Lung microvascular endothelial cell (primary cell): ENCODE data around the gene DARS2. TPM values are rescaled to one million over a fixed set of nuclear protein-coding genes. Genes with fewer than 3 reads are reported as not detected.
"Not testable (repeated sequence)": the region's sequence is repeated elsewhere in the genome, so short reads cannot be mapped to it uniquely, and the experiment has no call there.

Experiments
- DNase-seq, 2 donors: peaks; one replicate each; pipeline versions ENCODE4 v3.0.0 to v3.0.0-alpha.2; 2010; ENCODE audit warnings: low read depth in 2 of 2
- total RNA-seq: library from RNA; depleted of rRNA; stranded (reverse); fragments of >200 nt; gene quantifications from 2 replicates; pipeline ENCODE4 v1.2.1, GENCODE V29; 2014

The DARS2 gene
- total RNA-seq, 1 donor from 2014 or later = 8.9 TPM

DNA sequence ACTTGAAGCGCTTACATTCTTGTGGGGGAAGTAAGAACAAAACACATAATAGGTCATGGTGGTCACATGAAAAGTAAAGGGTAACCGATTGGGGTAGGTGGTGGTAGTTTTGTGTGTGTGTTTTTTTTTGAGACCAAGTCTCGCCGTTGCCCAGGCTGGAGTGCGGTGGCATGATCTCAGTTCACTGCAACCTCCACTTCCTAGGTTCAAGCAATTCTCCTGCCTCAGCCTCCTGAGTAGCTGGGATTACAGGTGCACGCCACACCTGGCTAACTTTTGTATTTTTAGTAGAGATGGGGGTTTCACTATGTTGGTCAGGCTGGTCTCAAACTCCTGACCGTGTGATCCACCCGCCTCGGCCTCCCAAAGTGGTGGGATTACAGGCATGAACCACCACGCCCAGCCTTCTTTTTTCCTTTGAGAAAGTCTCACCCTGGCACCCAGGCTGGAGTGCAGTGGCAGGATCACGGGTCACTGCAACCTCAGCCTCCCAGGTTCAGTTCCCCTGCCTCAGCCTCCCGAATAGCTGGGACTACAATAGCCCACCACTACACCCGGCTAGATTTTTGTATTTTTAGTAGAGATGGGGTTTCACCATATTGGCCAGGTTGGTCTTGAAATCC is 37.8 kb downstream of the DARS2 start:
- not testable (repeated sequence) for DNase-seq

DNA sequence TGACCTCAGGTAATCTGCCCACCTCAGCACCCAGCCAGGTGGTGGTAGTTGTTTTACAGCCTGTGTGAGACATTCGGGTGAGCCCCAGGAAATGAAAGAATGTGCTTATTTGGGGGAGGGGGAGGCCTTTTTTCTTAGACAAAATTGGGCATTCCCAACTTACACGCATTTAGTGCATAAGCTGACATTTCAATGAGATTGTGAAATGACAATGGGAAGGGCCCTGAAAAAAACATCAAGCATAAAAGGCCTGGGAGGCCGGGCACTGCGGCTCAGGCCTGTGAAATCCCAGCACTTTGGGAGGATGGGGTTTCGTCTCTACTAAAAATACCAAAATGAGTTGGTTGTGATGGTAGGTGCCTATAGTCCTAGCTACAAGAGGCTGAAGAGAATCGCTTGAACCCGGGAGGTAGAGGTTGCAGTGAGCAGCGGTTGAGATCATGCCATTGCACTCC is 38.3 kb downstream of the DARS2 start:
- DNase-seq = no peak

DNA sequence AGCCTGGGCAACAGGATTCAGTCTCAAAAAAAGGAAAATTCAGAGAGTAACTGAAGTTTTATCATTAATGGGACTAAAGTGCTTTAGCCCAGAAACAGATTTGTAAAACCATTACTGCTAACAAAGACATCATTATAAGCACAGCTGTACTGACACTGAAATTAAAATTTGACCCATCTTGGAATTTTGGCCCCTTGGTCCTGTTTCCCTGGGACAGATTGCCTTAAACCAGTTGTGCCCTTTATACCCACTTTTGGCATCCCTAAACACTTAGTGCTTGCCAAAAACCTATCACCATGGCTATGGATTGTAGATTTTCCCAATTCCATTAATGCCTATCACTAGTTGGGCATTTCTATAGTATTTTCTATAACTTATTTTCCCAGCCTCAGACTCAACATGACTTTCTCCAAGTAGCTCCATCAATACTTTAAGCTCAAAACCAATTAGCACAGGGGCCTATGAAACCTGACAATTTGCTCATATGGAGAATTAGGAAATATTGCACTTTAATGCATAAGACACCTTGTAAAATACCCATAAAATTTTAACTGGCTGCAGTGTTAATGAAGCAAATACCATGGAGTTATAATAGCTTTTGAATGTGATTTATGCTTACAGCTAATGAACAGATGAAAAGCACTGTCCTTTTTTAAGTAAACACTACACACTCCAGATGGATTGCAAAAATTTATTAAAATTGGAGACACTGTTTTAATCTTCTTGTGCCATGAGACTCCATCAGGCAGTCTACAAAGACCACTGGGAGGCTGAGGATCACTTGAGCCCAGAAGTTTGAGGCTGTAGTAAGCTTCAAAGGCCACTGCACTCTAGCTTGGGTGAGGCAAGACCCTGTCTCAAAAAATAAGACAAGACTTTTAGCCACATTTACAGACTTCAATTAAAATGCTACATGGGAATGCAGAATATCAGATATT is 39.0 kb downstream of the DARS2 start:
- no peak for DNase-seq

DNA sequence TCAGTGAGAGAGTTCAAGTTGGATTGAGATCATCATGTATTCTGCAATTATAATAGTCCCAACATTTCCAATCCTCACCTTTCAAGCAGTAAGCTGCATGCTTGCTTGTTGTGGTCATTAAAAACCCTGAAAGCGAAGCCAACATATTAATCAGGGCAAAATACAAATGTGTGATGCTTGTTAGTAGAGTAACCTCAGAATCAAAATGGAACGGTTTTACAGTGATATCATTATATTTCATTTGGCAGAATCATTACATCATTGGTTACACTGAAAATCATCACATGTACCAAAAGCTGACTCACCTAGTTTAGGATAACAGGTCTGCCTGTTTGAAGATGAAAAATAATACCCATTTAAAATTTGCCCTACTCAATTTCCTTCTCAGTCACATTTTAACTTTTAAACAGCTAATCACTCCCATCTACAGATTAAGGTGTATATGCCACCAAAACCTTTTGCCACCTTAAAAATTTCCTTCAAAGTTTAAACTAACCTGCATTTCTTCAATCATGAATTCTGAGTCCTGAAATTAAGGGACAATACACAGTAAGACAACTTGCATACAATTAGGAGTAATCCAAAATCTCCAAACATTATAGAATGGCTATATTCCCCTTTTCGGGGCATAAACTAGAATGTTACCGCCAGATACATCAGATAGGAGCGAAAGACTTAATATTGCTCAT is 39.9 kb downstream of the DARS2 start:
- no peak for DNase-seq

DNA sequence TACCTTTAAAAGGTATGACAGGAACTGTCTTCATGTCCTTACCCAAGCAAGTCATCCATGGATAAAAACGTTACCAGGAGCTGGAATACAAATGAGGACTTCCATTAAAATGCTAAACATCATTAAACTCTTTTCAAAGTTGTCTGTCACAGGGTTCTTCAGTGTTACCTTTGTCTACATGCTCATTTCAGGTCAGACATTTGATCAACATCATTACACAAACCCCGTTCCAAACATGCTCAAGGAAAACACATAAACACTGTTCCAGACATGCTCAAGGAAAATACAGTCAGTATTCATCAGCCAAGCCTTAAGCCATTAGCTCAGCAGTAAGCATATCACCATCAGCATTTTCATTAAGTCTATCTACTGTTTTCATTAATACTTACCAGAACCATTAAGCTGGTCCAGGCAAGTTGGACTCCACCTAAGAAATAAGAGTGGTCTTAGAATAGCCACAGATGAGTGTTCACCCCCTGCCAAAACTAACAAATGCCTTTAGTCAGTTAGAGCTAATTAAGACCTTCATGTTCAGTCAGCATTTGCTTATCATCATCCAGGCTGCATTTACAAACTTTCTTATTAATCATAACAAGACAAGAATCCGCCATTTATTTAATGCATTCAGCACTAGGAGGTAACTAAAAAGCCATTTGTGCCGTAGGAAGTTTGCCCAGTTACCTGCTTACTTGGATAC is 41.1 kb downstream of the DARS2 start:
- DNase-seq = no peak

DNA sequence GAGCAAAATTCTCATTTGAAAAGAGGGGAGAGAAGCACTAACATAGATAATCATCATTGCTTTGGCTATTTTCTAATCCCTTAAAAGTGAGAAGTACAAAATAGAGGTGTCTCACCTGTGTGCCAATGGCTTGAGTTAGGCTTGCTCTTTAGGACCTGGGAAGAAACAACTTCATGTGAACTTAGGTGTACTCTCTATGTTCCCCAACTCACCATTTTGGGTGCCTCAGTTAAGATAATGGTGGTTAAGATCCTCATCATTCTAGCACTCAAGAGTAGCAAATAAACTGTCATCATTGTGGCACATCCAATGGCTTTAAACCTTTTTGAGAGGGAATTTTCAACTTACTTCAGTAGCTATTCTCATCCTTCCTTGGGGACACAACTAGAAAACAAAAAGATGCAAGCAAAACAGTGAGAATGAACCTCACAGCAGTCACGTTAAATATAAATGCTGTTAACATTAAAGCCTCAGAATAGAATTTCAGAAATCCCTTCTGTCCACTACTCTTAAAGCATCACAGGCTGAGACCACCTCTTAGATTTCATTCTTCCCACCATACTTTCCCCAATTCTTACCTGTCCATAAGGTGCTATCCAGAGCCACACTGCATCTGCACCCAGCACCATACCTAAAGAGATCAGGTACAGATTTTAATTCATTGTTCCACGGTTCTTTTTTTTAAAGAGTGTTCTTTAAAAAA is 42.1 kb downstream of the DARS2 start:
- no peak for DNase-seq

DNA sequence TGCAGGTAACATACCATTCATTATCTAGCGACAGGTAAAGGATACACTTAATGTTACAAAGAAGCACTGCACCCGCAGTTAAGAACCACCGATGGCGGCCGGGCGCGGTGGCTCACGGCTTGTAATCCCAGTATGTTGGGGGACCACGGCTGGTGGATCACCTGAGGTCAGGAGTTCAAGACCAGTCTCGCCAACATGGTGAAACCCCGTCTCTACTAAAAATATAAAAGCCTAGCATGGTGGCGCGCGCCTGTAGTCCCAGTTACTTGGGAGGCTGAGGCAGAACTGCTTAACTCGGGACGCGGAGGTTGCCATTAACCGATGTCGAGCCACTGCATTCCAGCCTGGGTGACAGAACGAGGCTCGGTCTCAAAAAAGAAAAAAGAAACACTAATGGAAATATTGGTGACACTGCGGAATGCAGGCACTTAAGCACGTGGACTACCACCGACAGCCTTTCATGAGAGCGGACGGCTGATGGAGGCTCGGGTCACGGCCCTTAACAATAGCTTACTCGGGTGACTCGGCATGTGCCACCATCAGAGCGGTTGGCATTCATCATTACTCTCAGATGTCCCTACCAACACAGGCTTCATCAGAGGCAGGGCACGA is 42.8 kb downstream of the DARS2 start:
- DNase-seq = peak; percentile 64 to 68

DNA sequence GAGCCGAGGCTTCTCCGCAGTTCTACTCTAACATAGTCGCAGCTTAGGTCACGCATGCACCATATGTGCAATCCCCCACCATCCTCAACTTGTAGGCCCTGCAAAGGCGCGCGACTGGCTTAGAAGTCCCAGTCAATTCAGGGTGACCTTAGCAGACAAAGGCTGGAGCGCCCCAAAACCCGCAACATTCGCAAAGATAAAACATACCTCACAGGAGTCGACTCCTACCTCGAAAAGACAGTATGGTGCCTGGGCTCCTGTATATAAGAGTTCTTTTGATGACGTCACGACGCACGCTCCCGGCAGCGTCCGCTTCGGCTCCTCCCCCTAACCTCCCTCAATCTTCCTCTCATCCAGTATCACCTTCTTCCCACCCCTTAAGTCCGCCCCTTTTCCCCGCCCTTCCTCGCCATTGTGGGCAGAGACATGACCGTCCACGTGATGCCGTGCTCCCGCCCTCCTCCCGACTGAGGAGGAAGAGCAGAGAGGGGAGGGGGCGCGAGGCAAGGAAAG is 43.3 kb downstream of the DARS2 start, which contains the start of gene GAS5:
Gene GAS5 (minus strand): TSS at position 237 of the 513 bp plus-strand sequence.
- DNase-seq = peak; percentile 100

DNA sequence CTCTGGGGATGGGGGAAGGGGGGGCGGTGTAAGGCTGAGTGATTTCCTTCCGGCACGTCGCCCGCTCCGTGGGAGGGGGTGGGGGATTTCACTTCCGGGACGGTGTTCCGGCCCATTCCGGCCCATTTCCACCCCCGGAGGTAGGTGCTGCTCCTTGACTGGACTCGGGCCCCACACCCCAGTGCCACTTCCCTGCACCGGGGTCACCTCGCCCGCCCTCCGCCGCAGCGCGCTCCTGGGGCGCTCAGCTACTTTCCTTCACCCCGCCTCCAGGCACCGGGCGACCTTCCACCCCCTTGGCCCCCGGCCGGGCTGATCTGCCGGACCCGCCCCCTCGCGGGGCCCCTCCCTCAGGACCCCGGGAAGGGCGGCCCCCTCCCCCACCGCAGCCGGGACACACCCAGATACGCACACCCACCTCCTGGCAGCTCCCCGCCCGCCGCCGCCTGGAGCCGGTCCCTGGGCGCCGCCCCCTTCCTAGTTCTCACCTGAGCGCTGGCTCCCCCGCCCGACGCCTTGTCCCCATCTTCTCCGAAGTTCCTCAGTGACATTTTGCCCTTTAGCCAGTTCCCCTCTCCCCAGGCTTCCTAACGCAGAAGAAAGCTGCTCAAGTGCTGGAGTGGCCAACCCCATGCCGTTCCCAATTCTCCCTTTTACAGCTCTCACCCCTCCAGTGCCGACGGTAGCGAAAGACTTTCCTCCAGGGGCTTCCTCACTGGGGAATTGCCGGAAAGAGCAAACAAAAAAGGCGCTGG is 44.0 kb downstream of the DARS2 start, which contains the start of gene ZBTB37:
Gene ZBTB37 (plus strand): TSS at position 115 of the 755 bp plus-strand sequence. CDS start 1,846 bp downstream, outside the sequence.
- peak in 1 of 2 donors; percentile 84 for DNase-seq

DNA sequence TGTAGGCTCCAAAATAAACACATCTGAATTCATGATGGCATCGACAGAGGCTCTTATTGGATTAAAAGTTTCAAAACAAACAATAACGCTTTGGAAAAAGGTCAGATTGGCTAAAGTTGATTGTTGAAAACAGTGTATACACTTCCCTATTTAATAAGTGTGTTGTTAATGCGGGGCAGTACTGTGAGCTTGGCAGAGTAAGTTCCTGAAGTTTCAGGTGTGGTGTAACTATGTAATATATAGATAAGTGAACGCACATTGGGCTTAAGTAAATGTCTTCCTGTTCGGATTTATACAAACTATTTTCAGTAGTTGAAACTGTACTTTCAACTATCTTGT is 44.5 kb downstream of the DARS2 start:
- peak; percentile 46 to 89 for DNase-seq

DNA sequence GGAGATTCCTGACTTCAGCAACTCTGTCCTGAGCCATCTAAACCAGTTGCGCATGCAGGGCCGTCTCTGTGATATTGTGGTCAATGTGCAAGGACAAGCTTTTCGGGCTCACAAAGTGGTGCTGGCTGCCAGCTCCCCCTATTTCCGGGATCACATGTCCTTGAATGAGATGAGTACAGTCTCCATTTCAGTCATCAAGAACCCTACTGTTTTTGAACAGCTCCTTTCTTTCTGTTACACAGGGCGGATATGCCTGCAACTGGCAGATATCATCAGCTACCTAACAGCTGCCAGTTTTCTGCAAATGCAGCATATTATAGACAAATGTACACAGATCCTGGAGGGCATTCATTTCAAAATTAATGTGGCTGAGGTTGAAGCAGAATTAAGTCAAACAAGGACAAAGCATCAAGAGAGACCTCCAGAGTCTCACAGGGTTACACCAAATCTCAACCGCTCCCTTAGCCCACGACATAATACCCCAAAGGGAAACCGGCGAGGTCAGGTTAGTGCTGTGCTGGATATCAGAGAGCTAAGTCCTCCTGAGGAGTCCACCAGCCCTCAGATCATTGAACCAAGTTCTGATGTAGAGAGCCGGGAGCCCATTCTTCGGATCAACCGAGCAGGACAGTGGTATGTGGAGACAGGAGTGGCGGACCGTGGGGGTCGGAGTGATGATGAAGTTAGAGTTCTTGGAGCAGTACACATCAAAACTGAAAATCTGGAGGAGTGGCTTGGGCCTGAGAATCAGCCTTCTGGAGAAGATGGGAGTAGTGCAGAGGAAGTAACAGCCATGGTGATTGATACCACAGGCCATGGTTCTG is 46.0 kb downstream of the DARS2 start:
- DNase-seq = peak; percentile 75 to 91

DNA sequence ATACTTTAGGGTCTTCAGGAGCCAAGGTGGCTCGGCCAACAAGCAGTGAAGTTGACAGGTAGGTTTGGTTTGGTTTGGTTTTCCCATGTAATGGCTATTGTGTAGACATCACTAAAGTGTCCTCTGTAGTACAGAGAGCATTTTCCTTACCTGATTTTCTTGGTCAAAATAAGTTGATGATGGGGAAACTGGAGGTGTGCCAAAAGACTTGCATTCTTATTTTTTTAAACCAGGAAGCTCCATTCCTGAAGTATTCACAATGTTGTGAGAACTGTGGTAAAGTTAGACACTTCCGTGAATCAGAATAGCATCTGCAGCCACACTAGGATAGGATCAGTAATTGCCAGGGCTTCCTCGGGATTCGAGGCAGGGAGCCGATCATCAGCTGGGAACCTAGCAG is 46.6 kb downstream of the DARS2 start:
- peak in 1 of 2 donors; percentile 57 for DNase-seq

DNA sequence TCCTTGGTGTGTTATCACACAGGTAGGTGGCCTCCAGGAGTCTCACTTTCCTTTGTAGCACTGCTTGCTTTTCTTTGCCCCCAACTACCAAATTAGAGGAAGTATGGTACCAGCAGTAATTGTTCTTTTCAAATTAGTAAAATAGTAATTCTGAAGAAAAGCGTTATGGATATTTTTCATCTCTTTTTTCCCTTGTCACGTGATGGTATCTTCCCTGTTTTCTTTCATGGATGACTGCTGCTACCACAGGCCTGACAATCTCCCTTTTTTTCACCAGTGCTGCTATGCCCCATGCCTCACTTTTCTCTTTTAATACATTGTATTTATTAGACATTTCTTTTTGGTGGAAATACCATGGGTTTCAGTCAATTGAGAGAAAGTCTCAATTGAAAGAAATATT is 47.0 kb downstream of the DARS2 start:
- DNase-seq = no peak

DNA sequence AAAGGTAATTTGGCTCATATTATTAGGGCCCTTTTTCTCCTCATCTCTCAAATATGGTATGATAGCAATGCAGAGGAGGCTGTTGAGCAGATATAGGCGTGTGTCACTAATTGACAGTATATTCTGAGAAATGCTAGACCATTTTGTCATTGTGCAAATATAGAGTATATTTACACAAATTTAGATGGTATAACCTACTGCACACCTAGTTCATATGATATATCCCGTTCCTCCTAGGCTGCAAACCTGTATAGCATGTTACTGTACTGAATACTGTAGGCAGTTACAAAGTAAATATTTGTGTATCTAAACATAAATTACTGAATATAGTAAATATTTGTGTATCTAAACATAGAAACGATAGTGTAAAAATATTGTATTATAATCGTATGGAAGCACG is 52.3 kb downstream of the DARS2 start:
- no peak for DNase-seq

DNA sequence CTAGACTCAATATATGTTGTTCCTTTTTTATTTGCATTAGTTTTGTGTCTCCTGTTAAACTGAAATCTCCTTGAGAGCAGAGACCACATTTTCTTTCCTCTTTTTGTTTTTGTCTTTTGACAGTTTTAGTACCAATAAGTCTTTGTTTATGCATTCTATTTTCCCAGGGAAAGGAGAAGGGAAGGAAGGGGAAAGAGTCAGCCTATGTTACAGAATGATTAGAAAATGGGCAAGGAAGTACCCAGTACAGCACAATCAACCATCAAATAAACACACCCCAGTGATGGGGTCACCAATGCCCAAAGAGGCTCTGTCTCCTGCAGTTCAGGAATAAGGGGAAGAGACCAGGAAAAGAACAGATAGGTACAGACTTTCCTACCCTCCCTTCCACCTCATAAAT is 53.8 kb downstream of the DARS2 start:
- peak; percentile 33 to 52 for DNase-seq

DNA sequence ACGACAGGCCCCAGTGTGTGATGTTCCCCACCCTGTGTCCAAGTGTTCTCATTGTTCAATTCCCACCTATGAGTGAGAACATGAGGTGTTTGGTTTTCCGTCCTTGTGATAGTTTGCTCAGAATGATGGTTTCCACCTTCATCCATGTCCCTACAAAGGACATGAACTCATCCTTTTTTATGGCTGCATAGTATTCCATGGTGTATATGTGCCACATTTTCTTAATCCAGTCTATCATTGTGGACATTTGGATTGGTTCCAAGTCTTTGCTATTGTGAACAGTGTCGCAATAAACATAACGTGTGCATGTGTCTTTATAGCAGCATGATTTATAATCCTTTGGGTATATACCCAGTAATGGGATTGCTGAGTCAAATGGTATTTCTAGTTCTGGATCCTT is 56.6 kb downstream of the DARS2 start:
- DNase-seq = not testable (repeated sequence)

DNA sequence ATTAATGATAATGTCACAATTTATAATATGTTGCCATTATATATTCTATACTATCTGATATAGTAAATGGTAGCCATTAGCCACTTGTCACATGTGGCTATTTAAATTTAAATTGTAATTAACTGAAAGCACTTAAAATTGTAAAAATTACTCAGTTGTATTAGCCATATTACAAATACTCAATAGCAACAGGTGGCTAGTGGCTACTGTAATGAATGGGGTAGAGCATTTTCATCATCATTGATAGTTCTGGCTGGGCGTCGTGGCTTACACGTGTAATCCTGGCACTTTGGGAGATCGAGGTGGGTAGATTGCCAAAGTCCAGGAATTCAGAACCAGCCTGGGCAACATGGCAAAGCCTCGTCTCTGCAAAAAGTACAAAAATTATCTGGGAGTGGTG is 60.2 kb downstream of the DARS2 start:
- DNase-seq = no peak
